Measurements from ENCODE around the gene DIDO1.

DNA sequence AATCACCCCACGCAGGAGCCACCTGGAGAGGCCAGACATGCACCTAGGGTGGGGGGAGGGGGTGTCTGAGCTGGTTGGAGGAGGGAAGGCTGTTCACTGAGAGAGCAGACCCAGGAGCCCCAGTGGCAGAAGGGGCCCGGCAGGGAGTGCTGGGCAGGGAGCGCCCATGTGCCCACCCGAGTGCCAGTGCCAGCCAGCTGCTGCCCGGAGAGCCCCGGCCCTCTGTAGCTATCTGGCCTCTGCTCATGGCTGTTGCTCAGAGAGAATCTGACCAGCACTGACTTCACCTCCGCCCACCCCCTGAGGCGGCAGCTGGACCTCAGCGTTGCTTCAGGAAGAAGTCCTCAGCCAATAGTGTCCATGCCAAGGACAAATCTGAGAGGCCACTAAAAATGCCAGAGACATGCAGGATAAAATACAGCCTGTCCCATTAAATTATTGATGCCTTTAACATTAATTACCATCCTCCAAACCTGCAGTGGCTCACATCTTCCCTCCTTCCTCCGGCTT lies 49.0 kb upstream of the DIDO1 start:
- TF ChIP-seq, protein P1, sequence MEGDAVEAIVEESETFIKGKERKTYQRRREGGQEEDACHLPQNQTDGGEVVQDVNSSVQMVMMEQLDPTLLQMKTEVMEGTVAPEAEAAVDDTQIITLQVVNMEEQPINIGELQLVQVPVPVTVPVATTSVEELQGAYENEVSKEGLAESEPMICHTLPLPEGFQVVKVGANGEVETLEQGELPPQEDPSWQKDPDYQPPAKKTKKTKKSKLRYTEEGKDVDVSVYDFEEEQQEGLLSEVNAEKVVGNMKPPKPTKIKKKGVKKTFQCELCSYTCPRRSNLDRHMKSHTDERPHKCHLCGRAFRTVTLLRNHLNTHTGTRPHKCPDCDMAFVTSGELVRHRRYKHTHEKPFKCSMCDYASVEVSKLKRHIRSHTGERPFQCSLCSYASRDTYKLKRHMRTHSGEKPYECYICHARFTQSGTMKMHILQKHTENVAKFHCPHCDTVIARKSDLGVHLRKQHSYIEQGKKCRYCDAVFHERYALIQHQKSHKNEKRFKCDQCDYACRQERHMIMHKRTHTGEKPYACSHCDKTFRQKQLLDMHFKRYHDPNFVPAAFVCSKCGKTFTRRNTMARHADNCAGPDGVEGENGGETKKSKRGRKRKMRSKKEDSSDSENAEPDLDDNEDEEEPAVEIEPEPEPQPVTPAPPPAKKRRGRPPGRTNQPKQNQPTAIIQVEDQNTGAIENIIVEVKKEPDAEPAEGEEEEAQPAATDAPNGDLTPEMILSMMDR (conservative IDR thresholded peaks at IDR 0.05; ENCODE audit: low read depth, low read length): no peak
- no peak for TF ChIP-seq EZH2 (IDR thresholded peaks at IDR 0.05; ENCODE audit: low read length, unreplicated experiment)
- no peak for TF ChIP-seq EZH2phosphoT487 (IDR thresholded peaks at IDR 0.05; ENCODE audit: borderline replicate concordance, low read length)

All from PC-3 (cell line).